HG03558 (cell line): Measurements from ENCODE around the gene SEC24C.
"Not testable (repeated sequence)": the region's sequence is repeated elsewhere in the genome, so short reads cannot be mapped to it uniquely, and the experiment has no call there.

Source experiments
- ATAC-seq: cut with Tn5 transposase; IDR thresholded peaks from one replicate; pipeline ENCODE4 v1.9.1; 2021; ENCODE audit warnings: moderate number of reproducible peaks; ENCODE audit not compliant: unreplicated experiment; ENCODE audit errors: extremely low read depth

The SEC24C gene

GRCh38 chr10:73765066-73765465 is 20.9 kb downstream of the SEC24C start:
- ATAC-seq, result no peak

GRCh38 chr10:73768881-73769280 is 24.7 kb downstream of the SEC24C start:
- ATAC-seq, result no peak

- no peak for ATAC-seq
These were observed 25.2 kb downstream of the SEC24C start for GRCh38 chr10:73769396-73769795.

- no peak for ATAC-seq
These were observed 27.6 kb downstream of the SEC24C start for GRCh38 chr10:73771722-73772280.

- no peak for ATAC-seq
These were observed 28.3 kb downstream of the SEC24C start for GRCh38 chr10:73772281-73773151.

- no peak for ATAC-seq
These were observed 29.1 kb downstream of the SEC24C start for GRCh38 chr10:73773152-73773879.

GRCh38 chr10:73774637-73775036 is 30.5 kb downstream of the SEC24C start:
- ATAC-seq, result no peak

- ATAC-seq, result no peak
These were observed 34.8 kb downstream of the SEC24C start for GRCh38 chr10:73779018-73779417.

GRCh38 chr10:73779539-73780197 is 35.5 kb downstream of the SEC24C start:
- no peak for ATAC-seq

GRCh38 chr10:73780301-73780700 is 36.1 kb downstream of the SEC24C start:
- no peak for ATAC-seq

- ATAC-seq, result no peak
These were observed 36.8 kb downstream of the SEC24C start for GRCh38 chr10:73780966-73781365.

- ATAC-seq, result no peak
These were observed 37.3 kb downstream of the SEC24C start for GRCh38 chr10:73781548-73781878.

- no peak for ATAC-seq
These were observed 37.9 kb downstream of the SEC24C start, which contains the start of gene CHCHD1 for GRCh38 chr10:73781879-73782748. Gene CHCHD1 (plus strand): TSS chr10:73782048. CDS start chr10:73782076, 28 bp downstream.

GRCh38 chr10:73782749-73783085 is 38.5 kb downstream of the SEC24C start:
- ATAC-seq, result no peak

- ATAC-seq, result peak; percentile 58
These were observed 41.1 kb downstream of the SEC24C start, which contains the start of gene ZSWIM8 for GRCh38 chr10:73785211-73785720. Gene ZSWIM8 (plus strand): TSS chr10:73785606. CDS start chr10:73785879, 273 bp downstream.

GRCh38 chr10:73785721-73786511 is 41.7 kb downstream of the SEC24C start:
- peak; percentile 4 for ATAC-seq

- no peak for ATAC-seq
These were observed 42.3 kb downstream of the SEC24C start for GRCh38 chr10:73786512-73786885.

GRCh38 chr10:73787031-73787800 is 43.0 kb downstream of the SEC24C start:
- not testable (repeated sequence) for ATAC-seq
